Esophagus squamous epithelium (tissue), 4 donors: ENCODE results near the gene PMS2.
"Not testable (repeated sequence)": the region's sequence is repeated elsewhere in the genome, so short reads cannot be mapped to it uniquely, and the experiment has no call there.

Source experiments
- CTCF ChIP-seq, 6 experiments: fragments of 450-650 bp in 4 of 6; fragments of 200-600 bp in 2 of 6; sonication (generic) in 2 of 6; IDR thresholded peaks; one replicate each; pipeline ENCODE4 v1.5.1; 2016 to 2019; ENCODE audit warnings: antibody characterized with exemption in 6 of 6, mild to moderate bottlenecking in 4 of 6, moderate library complexity in 4 of 6
- POLR2A ChIP-seq, 4 donors: fragments of 450-650 bp; IDR thresholded peaks; one replicate each; pipeline ENCODE4 v1.6.1; 2017; ENCODE audit warnings: antibody characterized with exemption in 4 of 4, mild to moderate bottlenecking in 4 of 4, moderate library complexity in 3 of 4

DNA sequence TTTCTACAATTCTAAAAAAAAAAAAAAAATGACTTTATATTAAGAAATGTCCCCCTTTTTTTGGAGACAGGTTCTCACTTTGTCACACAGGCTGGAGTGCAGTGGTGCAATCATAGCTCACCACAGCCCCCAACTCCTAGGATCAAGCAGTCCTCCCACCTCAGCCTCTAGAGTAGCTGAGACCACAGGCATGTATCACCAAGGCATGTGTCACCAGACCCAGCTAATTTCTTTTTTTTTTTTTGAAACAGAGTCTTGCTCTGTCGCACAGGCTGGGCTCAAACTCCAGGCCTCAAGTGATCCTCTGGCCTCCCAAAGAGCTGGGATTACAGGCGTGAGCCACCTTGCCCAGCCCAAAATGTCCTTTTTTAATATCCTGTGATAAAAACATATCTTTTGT, 84.7 kb downstream of the PMS2 start:
- not testable (repeated sequence) for TF ChIP-seq CTCF, POLR2A (IDR thresholded peaks at IDR 0.05)
